TTC549 (cell line): ENCODE results near the gene BAIAP2.

ENCODE experiments used
- FAIRE-seq: peaks from 2 replicates; lab custom pipeline; 2012; peaks lifted over from hg19 to GRCh38; lab: Jason Lieb, UNC

Gene BAIAP2

GRCh38 chr17:81160747-81161453, 125.9 kb downstream of the BAIAP2 start:
- FAIRE-seq = no peak

DNA sequence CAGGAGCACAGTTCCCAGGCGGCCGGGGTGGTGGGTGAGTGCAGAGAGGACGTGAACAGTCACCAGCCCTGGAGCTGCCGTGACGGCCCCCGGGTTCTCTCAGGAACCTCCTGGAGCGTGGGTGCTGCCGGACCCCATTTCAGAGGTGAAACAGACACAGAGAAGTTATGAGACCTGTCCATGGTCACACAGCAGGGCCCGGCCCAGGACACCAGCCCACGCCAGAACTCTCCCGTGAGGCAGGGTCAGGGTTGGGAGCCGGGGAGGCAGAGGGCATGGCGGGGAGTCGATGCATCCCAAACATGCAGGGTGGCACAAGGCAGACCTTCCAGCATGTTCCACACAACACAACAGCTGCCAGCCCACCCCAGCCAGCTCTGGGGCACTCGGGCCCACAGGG, 126.6 kb downstream of the BAIAP2 start:
- FAIRE-seq = no peak

DNA sequence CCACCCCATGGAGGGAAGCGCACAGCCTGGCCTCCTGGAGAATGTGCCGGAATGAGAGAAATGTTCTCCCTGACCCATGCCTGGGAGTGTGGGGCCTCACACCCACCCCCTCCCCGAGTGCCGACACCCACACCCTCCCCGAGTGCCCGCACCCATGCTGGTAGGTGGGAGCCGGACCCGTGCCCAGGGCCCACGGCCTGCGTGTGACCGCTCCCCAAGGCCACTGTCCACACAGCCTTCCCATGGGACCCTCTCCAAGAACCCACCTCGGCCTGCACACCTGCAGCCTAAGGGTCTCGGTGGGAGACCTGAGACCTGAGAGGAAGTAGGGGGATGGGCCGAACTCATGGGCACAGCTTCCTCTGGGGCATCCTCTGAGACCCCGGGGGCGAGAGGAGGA, 127.0 kb downstream of the BAIAP2 start:
- FAIRE-seq = no peak

DNA sequence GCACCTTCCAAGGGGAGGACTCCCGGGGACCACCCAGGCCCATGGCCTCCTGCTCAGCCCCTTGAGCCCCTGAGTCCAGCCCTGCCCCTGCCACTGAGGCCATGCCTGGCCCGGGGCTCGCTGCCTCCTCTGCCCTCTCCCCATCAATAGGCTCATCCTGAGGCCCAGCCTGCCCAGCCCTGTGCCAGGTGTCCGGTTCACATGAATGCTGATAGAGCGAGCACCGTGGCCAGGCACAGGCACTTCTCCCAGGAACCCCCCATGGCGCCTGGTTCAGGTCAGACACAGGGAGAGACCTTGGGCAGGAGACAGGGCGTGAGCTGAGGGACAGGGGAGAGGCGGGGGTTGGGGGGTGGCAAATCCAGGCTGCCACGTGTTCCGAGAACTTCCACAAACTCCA, 127.5 kb downstream of the BAIAP2 start:
- FAIRE-seq = no peak

DNA sequence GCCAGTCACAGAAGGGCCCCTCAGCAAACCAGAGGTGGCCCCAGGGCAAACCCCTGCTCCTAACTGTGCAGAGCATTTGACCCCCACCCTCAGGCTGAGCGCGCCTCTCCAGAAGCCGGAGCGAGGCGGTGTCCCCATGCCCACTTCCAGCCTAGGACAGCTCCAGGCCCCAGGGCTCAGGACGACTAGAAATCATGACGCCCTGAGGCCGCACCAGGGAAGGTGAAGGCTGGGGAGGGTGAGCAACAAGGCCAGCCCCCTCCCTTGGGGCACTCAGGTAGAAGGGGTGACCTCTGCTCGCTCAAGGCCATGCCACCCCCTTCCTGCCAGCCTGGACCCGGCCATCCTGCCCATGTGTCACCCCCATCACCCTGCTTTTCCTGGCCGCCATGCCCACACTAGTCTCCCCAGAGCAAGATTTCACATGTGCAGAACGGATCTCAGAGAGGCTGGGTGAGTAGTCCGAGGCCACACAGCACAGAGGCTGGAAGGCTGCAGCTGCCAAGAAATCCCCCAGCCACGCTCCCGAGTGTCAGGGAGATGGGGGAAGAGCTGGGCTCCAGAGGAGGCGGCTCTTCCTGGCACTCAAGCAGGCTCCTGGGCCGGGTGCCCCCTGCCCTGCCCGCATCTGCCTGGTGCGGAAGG, 128.2 kb downstream of the BAIAP2 start:
- FAIRE-seq = no peak

DNA sequence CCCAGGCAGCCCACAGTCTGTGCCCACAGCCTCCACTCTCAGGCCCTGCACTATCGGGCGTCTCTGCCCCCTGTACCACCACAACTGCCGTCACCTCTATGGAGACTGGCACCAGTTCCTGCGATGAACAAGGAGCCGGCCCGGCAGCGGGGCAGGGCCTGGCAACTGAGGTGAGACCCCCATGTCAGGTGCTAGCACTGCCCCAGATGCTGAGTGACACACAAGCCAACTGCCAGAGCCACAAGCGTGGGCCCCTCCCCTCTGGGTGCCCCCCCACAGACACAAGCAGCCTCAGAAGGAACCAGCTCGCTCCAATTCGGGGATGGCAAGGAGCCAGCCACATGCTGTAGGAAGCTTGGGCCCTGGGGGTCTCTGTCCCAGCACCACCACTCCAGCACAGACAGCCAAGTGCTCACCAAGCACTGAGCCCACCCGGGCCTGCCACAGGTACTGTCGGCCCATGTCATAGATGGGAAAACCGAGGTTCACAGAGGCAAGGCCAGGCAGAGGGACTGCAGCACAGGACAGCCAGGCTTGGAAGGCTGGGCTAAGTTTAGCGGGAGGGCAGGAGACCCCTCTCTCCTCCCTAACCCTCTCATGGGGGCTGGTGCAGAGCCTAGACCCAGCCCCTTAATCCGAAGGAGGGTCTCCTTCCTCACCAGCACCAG, 128.9 kb downstream of the BAIAP2 start:
- FAIRE-seq = no peak

DNA sequence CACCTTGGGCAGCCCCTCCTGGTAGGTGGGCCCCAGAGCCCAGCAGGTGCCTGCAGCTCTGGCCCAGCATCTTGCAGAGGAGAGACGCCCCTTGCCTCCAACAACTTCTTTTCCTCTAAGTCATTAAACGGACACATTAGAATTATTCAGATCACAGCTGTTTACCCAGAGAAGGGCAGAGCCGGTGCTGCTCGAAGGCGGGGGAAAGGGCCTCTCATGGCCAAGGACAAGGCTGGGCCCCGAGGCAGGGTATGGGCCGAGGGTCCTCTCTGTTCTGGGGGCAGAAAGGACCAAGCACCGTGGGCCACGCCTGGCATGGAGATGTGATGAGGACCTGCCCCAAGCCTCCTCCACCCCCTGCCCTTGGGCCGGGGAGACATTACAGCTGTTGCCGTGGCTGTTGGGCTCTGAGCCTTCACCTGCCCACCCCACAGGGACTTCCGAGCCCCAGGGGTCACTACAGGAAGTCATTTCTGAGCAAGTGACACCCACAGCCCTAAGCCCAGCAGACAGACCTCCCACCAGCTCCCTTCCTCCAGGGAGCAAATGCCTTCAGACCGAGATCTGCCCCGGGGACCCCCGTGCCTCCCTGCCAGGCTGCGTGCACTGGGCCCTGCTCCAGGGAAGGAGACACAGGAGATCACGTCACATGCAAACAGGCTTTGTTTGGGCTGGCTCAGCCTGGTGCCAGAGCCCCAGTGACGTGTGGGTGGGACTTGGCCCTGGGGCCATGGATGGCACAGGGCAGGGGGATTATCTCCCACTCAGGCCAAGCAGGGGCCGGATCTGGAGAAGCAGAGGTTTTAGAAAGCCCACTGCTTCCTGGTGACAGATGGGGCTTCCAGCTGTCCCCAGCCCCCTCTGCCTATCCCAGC, 129.7 kb downstream of the BAIAP2 start:
- no peak for FAIRE-seq

DNA sequence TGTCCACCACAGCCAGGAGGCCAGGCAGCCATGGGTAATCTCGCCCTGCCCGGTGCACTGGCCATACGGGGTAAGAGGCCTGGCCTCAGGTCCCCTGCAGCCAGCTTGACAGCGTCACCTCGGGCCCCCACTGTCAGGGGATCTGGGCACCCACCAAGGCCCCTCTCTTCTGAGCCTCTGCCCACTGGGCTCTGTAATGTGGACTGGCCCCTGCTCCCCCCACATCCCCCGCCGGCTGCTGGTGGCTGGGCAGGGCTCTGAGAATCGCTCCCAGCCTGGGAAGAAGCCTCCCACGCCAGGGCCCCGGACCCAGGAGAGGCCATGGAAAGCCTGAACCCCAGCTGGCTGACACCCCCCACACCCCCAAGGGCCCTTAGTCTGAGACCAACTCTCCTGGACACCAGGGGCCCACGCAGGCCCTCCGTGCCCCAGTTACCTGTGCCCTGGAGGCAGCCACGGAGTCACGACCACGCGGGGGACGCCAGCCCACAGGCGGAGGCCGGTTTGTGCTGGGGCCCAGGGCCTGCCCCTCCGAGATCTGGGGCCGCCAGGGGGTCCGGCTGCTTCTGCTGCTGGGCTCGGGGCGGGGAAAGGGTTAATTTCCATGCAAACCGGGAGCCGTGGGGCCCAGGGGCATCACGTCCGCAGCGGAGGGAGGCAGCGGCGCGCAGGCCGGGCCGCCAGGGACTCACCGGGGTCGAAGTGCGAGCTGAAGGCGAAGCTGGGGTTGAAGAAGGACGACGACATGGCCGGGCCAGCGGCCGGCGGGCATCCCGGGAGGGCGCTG, 130.5 kb downstream of the BAIAP2 start, which contains the start of gene PVALEF:
TSS of gene PVALEF (plus strand) at position 262 of the 787 bp plus-strand sequence. CDS start 15,720 bp downstream, outside the sequence.
- FAIRE-seq = no peak

- FAIRE-seq = no peak
Observed at GRCh38 chr17:81166033-81166492, 131.1 kb downstream of the BAIAP2 start, which contains the start of gene AATK. AATK (minus strand) TSS chr17:81166221; CDS start chr17:81165992, 229 bp downstream.
